T-helper 22 cell (primary cell): Measurements from ENCODE around the gene POLR3A.

Experiments
- DNase-seq: peaks from one replicate; pipeline ENCODE4 v3.0.0-alpha.2; 2020; ENCODE audit warnings: low read depth

POLR3A gene

GRCh38 chr10:77943121-77943901, 86.0 kb downstream of the POLR3A start:
- no peak for DNase-seq

- no peak for DNase-seq
These were observed 87.5 kb downstream of the POLR3A start for GRCh38 chr10:77941790-77942189.

- DNase-seq, result no peak
These were observed 88.7 kb downstream of the POLR3A start for GRCh38 chr10:77940627-77941026.

GRCh38 chr10:77940225-77940624, 89.1 kb downstream of the POLR3A start:
- no peak for DNase-seq

- no peak for DNase-seq
These were observed 89.7 kb downstream of the POLR3A start for GRCh38 chr10:77939561-77940001.

- DNase-seq, result no peak
These were observed 92.4 kb downstream of the POLR3A start for GRCh38 chr10:77936697-77937567.

GRCh38 chr10:77932016-77932715, 97.1 kb downstream of the POLR3A start:
- no peak for DNase-seq

- DNase-seq, result no peak
These were observed 101.7 kb downstream of the POLR3A start for GRCh38 chr10:77927402-77928246.

GRCh38 chr10:77926566-77927401, 102.5 kb downstream of the POLR3A start, which contains the start of gene DLG5:
Gene DLG5 (minus strand): TSS chr10:77926755. CDS start chr10:77926520, 235 bp downstream.
- DNase-seq, result no peak

GRCh38 chr10:77925795-77926565, 103.3 kb downstream of the POLR3A start:
- DNase-seq, result no peak

- DNase-seq, result no peak
These were observed 103.9 kb downstream of the POLR3A start for GRCh38 chr10:77925410-77925794.

GRCh38 chr10:77922566-77923179, 106.6 kb downstream of the POLR3A start:
- DNase-seq, result no peak

- no peak for DNase-seq
These were observed 107.3 kb downstream of the POLR3A start for GRCh38 chr10:77922055-77922454.

GRCh38 chr10:77921395-77921794, 107.9 kb downstream of the POLR3A start:
- no peak for DNase-seq

GRCh38 chr10:77920495-77920894, 108.8 kb downstream of the POLR3A start:
- DNase-seq, result no peak

- no peak for DNase-seq
These were observed 109.6 kb downstream of the POLR3A start for GRCh38 chr10:77919713-77920108.
